ENCODE results near the gene ABCD3. TPM values are rescaled to one million over a fixed set of nuclear protein-coding genes. Genes with fewer than 3 reads are reported as not detected.
A peak's percentile ranks its signal among the peaks of the same experiment; 100 is the strongest.

ABCD3 gene
- total RNA-seq, 4 donors from 2014 or later = 37.2 to 88.3 (median 58.1) TPM

DNA sequence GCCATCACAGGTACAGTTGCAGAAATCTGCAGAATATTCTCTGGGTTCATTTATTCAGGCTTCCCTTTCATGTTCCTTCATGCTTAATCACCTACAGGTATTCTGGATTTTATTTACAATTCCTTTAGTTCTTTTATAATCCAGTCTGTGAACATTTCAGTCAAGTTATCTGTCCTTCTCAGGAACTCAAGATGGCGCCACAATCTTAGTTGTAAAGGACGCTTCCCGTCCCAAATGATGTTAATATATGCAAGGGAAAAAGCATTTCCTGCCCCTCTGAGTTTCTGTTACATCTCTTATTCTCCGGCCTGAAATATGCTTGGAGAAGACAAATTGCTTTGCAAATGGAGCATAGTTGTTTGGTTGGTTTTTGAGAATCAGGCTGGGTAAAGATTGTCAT, 104.1 kb downstream of the ABCD3 start:
- Histone ChIP-seq H3K27me3 (no peaks in the 10 kb centered on the region), H3K4me1 (no peaks in the 10 kb centered on the region), H3K27ac (no peak overlapping the region), H3K36me3 (peaks cover 0 to 8% (median 3%) of the 10 kb centered on the region in 4 donors), H3K4me3 (no peak overlapping the region), H3K9me3 (no peaks in the 10 kb centered on the region)
- TF ChIP-seq, protein P1, sequence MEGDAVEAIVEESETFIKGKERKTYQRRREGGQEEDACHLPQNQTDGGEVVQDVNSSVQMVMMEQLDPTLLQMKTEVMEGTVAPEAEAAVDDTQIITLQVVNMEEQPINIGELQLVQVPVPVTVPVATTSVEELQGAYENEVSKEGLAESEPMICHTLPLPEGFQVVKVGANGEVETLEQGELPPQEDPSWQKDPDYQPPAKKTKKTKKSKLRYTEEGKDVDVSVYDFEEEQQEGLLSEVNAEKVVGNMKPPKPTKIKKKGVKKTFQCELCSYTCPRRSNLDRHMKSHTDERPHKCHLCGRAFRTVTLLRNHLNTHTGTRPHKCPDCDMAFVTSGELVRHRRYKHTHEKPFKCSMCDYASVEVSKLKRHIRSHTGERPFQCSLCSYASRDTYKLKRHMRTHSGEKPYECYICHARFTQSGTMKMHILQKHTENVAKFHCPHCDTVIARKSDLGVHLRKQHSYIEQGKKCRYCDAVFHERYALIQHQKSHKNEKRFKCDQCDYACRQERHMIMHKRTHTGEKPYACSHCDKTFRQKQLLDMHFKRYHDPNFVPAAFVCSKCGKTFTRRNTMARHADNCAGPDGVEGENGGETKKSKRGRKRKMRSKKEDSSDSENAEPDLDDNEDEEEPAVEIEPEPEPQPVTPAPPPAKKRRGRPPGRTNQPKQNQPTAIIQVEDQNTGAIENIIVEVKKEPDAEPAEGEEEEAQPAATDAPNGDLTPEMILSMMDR (IDR thresholded peaks at IDR 0.05) = peak; percentile 23 to 44 (median 37)
- TF ChIP-seq EP300 (IDR thresholded peaks at IDR 0.05; ENCODE audit: low read depth) (no peak), POLR2A (IDR thresholded peaks at IDR 0.05) (no peak)
- intact Hi-C loops (cut with DNase I; ENCODE audit: low total_unique reads) = loop anchor here (5.0 kb wide), 1 partner anchor 285 kb away; no protein-coding TSS in a partner anchor
- in situ Hi-C loops (cut with MboI; ENCODE audit: low pct_ligation_motif_present in 1 of 4, low pct_unique_long_range_greater_than_20kb in 1 of 4, low sequenced_read_pairs in 3 of 4) = loop anchor here (10.0 to 25.0 kb wide), 2 partner anchors 282 to 515 kb away; no protein-coding TSS in a partner anchor
- DNase-seq = no peak
- 0 to 21% methylated on average over 3 to 4 of the region's 4 CpGs for WGBS, 2 donors (ENCODE audit: low coverage in 1 of 2)

DNA sequence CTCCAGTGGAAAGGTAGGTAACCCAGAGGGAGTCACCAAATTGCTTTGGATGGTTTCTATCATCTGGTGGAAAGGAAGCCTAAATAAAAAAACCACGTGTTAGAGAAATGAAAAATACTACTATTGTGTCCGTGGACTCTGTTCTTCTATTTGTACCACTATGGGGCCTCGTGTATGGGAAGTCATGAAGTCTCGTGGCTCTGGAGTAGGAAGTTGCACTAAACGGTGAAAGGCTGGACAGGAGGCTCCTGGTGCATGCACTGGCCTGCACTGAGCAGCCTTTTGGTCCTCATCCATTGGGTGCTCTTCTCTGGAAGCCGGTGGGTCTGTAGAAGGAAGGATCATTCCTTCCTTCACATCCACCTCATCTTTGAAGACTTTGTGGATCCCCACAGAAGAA, 106.3 kb downstream of the ABCD3 start:
- TF ChIP-seq POLR2A (IDR thresholded peaks at IDR 0.05) (no peak), POLR2AphosphoS5 (IDR thresholded peaks at IDR 0.05) (no peak), EP300 (IDR thresholded peaks at IDR 0.05; ENCODE audit: low read depth) (no peak)
- TF ChIP-seq, protein P1 (IDR thresholded peaks at IDR 0.05) = no peak
- intact Hi-C loops (cut with DNase I; ENCODE audit: low total_unique reads) = loop anchor here (1.0 to 5.0 kb wide), 2 partner anchors 16 to 283 kb away; no protein-coding TSS in a partner anchor
- peaks cover 0 to 8% (median 3%) of the 10 kb centered on the region in 4 donors for H3K4me1 ChIP-seq
- no peak overlapping the region for H3K4me3 ChIP-seq
- no peaks in the 10 kb centered on the region for H3K9me3 ChIP-seq
- H3K27me3 ChIP-seq = no peaks in the 10 kb centered on the region
- 83 to 91% methylated on average over 4 to 6 of the region's 6 CpGs for WGBS, 2 donors (ENCODE audit: low coverage in 1 of 2)
- DNase-seq = no peak
- H3K27ac ChIP-seq = no peak overlapping the region
- H3K36me3 ChIP-seq = no peaks in the 10 kb centered on the region
- in situ Hi-C loops (cut with MboI; ENCODE audit: low pct_ligation_motif_present in 1 of 4, low pct_unique_long_range_greater_than_20kb in 1 of 4, low sequenced_read_pairs in 3 of 4) = loop anchor here (10.0 to 25.0 kb wide), 2 partner anchors 280 to 513 kb away; no protein-coding TSS in a partner anchor

DNA sequence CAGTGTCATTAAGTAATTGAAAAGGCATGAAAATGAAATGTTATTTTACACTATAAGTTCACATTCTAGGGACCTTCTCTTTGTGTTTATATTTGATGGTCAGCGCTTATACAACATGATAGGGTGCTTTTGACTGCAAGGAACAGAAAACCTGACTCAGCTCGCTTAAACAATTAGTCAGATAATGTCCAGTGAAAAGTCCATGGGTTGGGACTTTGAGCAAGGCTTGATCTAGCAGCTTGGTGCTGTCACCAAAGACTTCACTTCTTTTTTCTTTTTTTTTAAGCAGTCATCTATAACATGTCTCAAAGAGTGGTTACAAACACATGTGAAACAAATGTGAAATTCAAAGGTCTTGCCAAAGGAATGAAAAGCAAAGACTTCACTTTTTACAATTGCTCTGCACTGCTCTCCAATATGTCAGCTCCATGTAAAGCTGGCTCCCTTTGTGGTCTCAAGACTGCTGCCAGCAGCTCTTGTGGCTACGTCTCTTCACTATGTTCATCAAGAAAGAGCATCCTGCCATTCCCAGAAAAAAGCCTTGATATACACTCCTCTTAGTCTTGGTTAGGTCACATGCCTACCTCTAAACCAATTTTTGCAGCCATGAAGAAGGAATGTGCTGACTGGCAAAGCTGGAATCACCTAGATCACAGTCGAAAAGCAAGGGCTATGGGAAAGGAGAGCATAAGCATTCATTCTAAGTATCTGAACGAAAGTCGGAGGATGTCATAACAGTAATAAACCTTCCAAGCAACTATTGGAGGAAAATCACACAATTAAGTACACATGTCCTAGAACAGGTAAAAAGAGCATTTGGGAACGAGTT, 108.2 kb downstream of the ABCD3 start:
- 80 to 90% methylated on average over 7 of the region's 7 CpGs for WGBS, 2 donors (ENCODE audit: low coverage in 1 of 2)
- Histone ChIP-seq H3K36me3 (no peaks in the 10 kb centered on the region), H3K4me1 (peaks cover 0 to 8% (median 3%) of the 10 kb centered on the region in 4 donors), H3K9me3 (no peaks in the 10 kb centered on the region), H3K4me3 (no peak overlapping the region), H3K27ac (no peak overlapping the region), H3K27me3 (no peaks in the 10 kb centered on the region)
- DNase-seq = no peak
- intact Hi-C loops (cut with DNase I; ENCODE audit: low total_unique reads) (no loop called here), in situ Hi-C loops (cut with MboI; ENCODE audit: low pct_ligation_motif_present in 1 of 4, low pct_unique_long_range_greater_than_20kb in 1 of 4, low sequenced_read_pairs in 3 of 4) (loop anchor here (10.0 to 25.0 kb wide), 2 partner anchors 278 to 511 kb away; no protein-coding TSS in a partner anchor)
- no peak for TF ChIP-seq POLR2AphosphoS5 (IDR thresholded peaks at IDR 0.05)
- TF ChIP-seq POLR2A (IDR thresholded peaks at IDR 0.05) = no peak
- TF ChIP-seq EP300 (IDR thresholded peaks at IDR 0.05; ENCODE audit: low read depth) = no peak
- TF ChIP-seq, protein P1 (IDR thresholded peaks at IDR 0.05) = no peak

DNA sequence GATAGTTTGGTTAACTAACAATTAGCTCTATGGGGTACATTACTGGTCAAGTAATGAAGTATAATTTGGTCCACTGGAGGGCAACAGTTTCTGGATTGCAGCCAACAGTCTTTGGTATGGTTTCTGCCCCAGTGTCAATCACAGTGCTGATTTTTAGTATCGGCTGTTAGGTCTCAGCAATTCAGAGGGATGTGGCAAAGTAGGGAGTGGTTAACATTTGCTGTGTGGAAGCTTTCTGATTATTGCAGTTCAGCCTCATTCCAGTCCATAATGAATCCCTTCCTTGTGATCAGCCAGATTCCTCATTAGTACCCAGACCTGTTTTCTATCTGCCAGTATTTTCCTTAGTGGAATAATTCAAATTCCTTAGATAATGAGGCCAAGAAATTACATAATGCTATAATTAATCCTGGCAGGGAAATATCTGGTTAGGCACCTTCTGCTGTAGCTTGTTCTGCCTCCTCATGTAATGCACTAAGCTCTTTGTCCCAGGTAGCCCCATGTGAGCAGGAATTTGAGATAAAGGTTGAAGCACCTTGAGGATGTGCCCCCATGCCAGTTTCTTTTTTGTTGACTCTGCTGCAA, 109.3 kb downstream of the ABCD3 start:
- no peak overlapping the region for H3K27ac ChIP-seq
- H3K4me3 ChIP-seq = no peak overlapping the region
- no peaks in the 10 kb centered on the region for H3K9me3 ChIP-seq
- H3K36me3 ChIP-seq = no peaks in the 10 kb centered on the region
- H3K27me3 ChIP-seq = no peaks in the 10 kb centered on the region
- in situ Hi-C loops (cut with MboI; ENCODE audit: low pct_ligation_motif_present in 1 of 4, low pct_unique_long_range_greater_than_20kb in 1 of 4, low sequenced_read_pairs in 3 of 4) (loop anchor here (10.0 to 25.0 kb wide), 2 partner anchors 277 to 510 kb away; no protein-coding TSS in a partner anchor), intact Hi-C loops (cut with DNase I; ENCODE audit: low total_unique reads) (no loop called here)
- WGBS, 2 donors (ENCODE audit: low coverage in 1 of 2) = 18 to 33% methylated on average over 1 of the region's 1 CpG
- no peak for TF ChIP-seq EP300 (IDR thresholded peaks at IDR 0.05; ENCODE audit: low read depth)
- no peak for TF ChIP-seq POLR2A (IDR thresholded peaks at IDR 0.05)
- no peak for TF ChIP-seq POLR2AphosphoS5 (IDR thresholded peaks at IDR 0.05)
- TF ChIP-seq, protein P1 (IDR thresholded peaks at IDR 0.05) = no peak
- H3K4me1 ChIP-seq = peaks cover 0 to 9% (median 3%) of the 10 kb centered on the region in 4 donors
- no peak for DNase-seq
